ENCODE data around the gene TRAF6. TPM values are rescaled to one million over a fixed set of nuclear protein-coding genes. Genes with fewer than 3 reads are reported as not detected.

TRAF6 gene
- total and polyA plus RNA-seq, 9 of the 15 experiments (the other 6 are each of a cell fraction or from before 2014, with no cell fraction given) = 2.0 to 13.1 (median 8.2) TPM

GRCh38 chr11:36540998-36541397 lies 30.9 kb upstream of the TRAF6 start (continued):
- TF ChIP-seq REST (IDR thresholded peaks at IDR 0.05; ENCODE audit: borderline replicate concordance) = peak; percentile 22; the same call in 1 of the 2 replicates
- no peak for TF ChIP-seq REST (CRISPR knock-in tag; IDR thresholded peaks at IDR 0.05; ENCODE audit: low read depth)

- Histone ChIP-seq H3K36me3 (ENCODE audit: control insufficient read depth, insufficient read depth, low read length) (no peaks in the 10 kb centered on the region), H3K27ac (ENCODE audit: extremely low read depth, low read depth, low read length) (no peak overlapping the region), H3K4me2 (ENCODE audit: insufficient read depth, low read length) (no peak overlapping the region), H3K9me1 (ENCODE audit: control insufficient read depth, insufficient read depth, low read length) (no peaks in the 10 kb centered on the region), H3K27me3 (ENCODE audit: control insufficient read depth in 2 of 2, insufficient read depth in 2 of 2, low read length in 2 of 2) (no peaks in the 10 kb centered on the region), H3K4me3 (no peak overlapping the region), H3K4me1 (replicated peaks in 1 of 2; ENCODE audit: control insufficient read depth in 2 of 2, insufficient read depth in 2 of 2, low read length in 2 of 2) (no peaks in the 10 kb centered on the region), H3K9ac (ENCODE audit: insufficient read depth in 1 of 2, low read depth in 2 of 2, low read length in 2 of 2) (no peak overlapping the region), H3K79me2 (ENCODE audit: control insufficient read depth, insufficient read depth, low read length) (no peaks in the 10 kb centered on the region), H3K9me3 (replicated peaks; ENCODE audit: control insufficient read depth, insufficient read depth, low read depth, low read length) (no peaks in the 10 kb centered on the region), H2AFZ (ENCODE audit: low read depth, low read length) (no peak overlapping the region), H4K20me1 (replicated peaks; ENCODE audit: control insufficient read depth, insufficient read depth, low read length) (no peaks in the 10 kb centered on the region)
- intact Hi-C loops (cut with micrococcal nuclease) = no loop called here
- 9% methylated on average over 3 of the region's 3 CpGs for WGBS (ENCODE audit: insufficient coverage, low coverage, missing lambda C conversion rate)
- in situ Hi-C loops (cut with MboI) = no loop called here
- no TSS peak for BruUV-seq (replicated peaks)
- FAIRE-seq (no peak), ATAC-seq (no peak), DNase-seq (ENCODE audit: extremely low read depth in 1 of 4, low spot score in 3 of 4) (no peak)
- POLR2A ChIA-PET = no interaction called here
- TF ChIP-seq NR0B1 (IDR thresholded peaks at IDR 0.05; ENCODE audit: partially characterized antibody) (no peak), DACH1 (IDR thresholded peaks at IDR 0.05; ENCODE audit: partially characterized antibody) (no peak), USF2 (CRISPR knock-in tag; IDR thresholded peaks at IDR 0.05) (peak; percentile 28; the same call in 1 of the 2 replicates), TFE3 (CRISPR knock-in tag; IDR thresholded peaks at IDR 0.05) (peak; percentile 83), RAD51 (IDR thresholded peaks at IDR 0.05; ENCODE audit: borderline replicate concordance, low read depth) (peak; percentile 45; the same call in 1 of the 2 replicates), ZFP36 (IDR thresholded peaks at IDR 0.05; ENCODE audit: low read depth, low read length, partially characterized antibody) (no peak)
- CTCF ChIA-PET (ENCODE audit: low intra/inter-chr PET ratio) = no interaction called here
Observed at GRCh38 chr11:36534276-36534840, 24.3 kb upstream of the TRAF6 start.
